GM12878 (cell line): ENCODE measurements around the gene DBN1. TPM values are rescaled to one million over a fixed set of nuclear protein-coding genes. Genes with fewer than 3 reads are reported as not detected.

ENCODE experiments used
- BCL11A ChIP-seq: IDR thresholded peaks from 2 replicates; pipeline ENCODE4 v1.6.1; 2011; ENCODE audit warnings: low read depth, low read length
- CHD2 ChIP-seq: IDR thresholded peaks from 2 replicates; pipeline ENCODE4 v1.6.1; 2011; ENCODE audit warnings: low read depth, low read length, improper control_type of control experiment, borderline replicate concordance
- MEF2A ChIP-seq: IDR thresholded peaks from 2 replicates; pipeline ENCODE4 v1.6.1; 2011; ENCODE audit warnings: low read depth, mild to moderate bottlenecking, low read length, moderate library complexity; ENCODE audit not compliant: insufficient read depth
- MEF2B ChIP-seq: fragments of 450-650 bp; IDR thresholded peaks from 2 replicates; pipeline ENCODE4 v1.6.1; 2018; ENCODE audit warnings: mild to moderate bottlenecking, moderate library complexity; ENCODE audit not compliant: partially characterized antibody, poor library complexity, severe bottlenecking
- PKNOX1 ChIP-seq: fragments of 450-650 bp; IDR thresholded peaks from 2 replicates; pipeline ENCODE4 v1.6.1; 2016; ENCODE audit warnings: mild to moderate bottlenecking
- POLR2A ChIP-seq: IDR thresholded peaks from 2 replicates; pipeline ENCODE4 v1.6.1; 2011; ENCODE audit warnings: low read depth, mild to moderate bottlenecking, low read length
- POLR2AphosphoS2 ChIP-seq: IDR thresholded peaks from 2 replicates; pipeline ENCODE4 v1.6.1; 2011; ENCODE audit warnings: low read depth, mild to moderate bottlenecking, low read length, improper control_type of control experiment, moderate library complexity
- SPI1 ChIP-seq: IDR thresholded peaks from 2 replicates; pipeline ENCODE4 v1.6.1; 2011; ENCODE audit warnings: low read depth, mild to moderate bottlenecking, low read length, moderate library complexity, borderline replicate concordance; ENCODE audit not compliant: insufficient read depth
- SREBF2 ChIP-seq: IDR thresholded peaks from 2 replicates; pipeline ENCODE4 v1.6.1; 2012; ENCODE audit warnings: mild to moderate bottlenecking, low read length
- TCF7 ChIP-seq: IDR thresholded peaks from 2 replicates; pipeline ENCODE4 v1.6.1; 2014; ENCODE audit warnings: antibody characterized with exemption, borderline replicate concordance
- USF1 ChIP-seq: IDR thresholded peaks from 2 replicates; pipeline ENCODE4 v1.6.1; 2011; ENCODE audit warnings: borderline replicate concordance, low read depth, mild to moderate bottlenecking, moderate library complexity, mixed read lengths, low read length; ENCODE audit not compliant: insufficient read depth; ENCODE audit errors: extremely low read length
- polyA plus RNA-seq, 11 experiments: library from polyadenylated mRNA; depleted of rRNA in 4 of 11; unstranded in 6 of 11; stranded (reverse) in 5 of 11; fragments of >200 nt; fragmentation: Nextera tagmentation in 4 of 11; fragmentation: Illumina TruSeq in 1 of 11; extraction: Ambion mirVana in 4 of 11; extraction: Trizol in 1 of 11; gene quantifications; 1 replicate in 1 of 11; 2 replicates in 10 of 11; pipeline versions ENCODE4 v1.2.1 to v1.2.3, GENCODE V29; 2011 to 2016; ENCODE audit warnings: inconsistent platforms in 2 of 11, missing spikeins in 2 of 11, low read depth in 1 of 11
- total RNA-seq, 4 experiments: library from RNA; depleted of rRNA in 3 of 4; stranded (reverse); fragments of >200 nt in 3 of 4; fragmentation: Illumina TruSeq in 1 of 4; extraction: Trizol in 1 of 4; gene quantifications; 2 replicates each; pipeline versions ENCODE4 v1.2.1 to v1.2.3, GENCODE V29; 2013 to 2021
- TF ChIP-seq, protein P1 (sequence below): fragments of 450-650 bp; IDR thresholded peaks from 2 replicates; pipeline ENCODE4 v1.6.1; 2016; ENCODE audit warnings: mild to moderate bottlenecking, moderate library complexity, borderline replicate concordance
- TF ChIP-seq, protein P2 (sequence below): fragments of 450-650 bp; formaldehyde crosslinking; IDR thresholded peaks from 2 replicates; pipeline ENCODE4 v1.4.0; 2022; ENCODE audit warnings: mild to moderate bottlenecking, moderate library complexity

Gene DBN1
- total and polyA plus RNA-seq, 10 of the 15 experiments (the other 5 are each of a cell fraction or from before 2014, with no cell fraction given): 0.18 to 81.0 (median 27.9) TPM

DNA sequence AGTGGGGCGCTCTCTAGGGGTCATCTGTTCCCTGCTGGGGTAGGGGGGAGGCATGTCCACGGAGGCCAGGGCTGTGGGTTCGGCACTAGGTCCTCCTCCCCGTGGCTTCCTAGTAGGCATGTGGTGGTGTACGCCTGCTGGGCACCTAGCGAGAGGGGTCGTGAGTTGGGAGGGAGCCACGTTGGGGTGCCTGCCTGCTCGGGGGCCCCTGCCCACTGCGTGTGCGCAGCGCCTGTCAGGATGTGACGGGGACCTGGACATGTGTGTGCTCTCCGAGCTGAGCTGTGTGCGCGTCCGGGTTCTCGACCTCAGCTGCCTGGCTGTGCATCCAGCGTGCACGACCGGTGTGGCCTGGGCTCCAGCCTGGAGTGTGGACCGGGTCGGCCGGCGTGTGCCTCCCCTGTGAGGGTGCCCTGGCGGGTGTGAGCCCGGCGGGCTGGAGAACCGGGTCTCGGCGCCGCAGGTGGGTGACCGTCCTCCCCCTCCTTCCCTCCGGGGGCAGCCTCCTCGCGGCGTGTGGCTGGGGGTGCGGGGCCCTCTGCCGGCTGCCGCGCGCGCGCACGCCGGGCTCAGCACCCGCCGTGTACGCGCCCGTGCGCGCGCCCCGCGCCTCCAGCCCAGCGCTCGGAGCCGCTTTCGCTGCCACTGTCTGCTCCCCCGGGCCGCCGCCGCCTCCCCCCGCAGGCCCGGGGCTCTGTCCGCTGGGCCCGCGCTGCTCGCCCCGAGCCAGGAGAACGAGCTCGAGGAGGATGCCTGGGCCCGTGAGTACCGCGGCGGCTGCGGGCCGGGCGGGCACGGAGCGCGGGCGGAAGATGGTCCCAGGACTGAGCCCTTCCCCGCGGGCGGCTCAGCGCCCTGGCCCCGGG lies 27.0 kb downstream of the DBN1 start, which contains the start of gene PRR7 (continued):
- TF ChIP-seq, protein P1, sequence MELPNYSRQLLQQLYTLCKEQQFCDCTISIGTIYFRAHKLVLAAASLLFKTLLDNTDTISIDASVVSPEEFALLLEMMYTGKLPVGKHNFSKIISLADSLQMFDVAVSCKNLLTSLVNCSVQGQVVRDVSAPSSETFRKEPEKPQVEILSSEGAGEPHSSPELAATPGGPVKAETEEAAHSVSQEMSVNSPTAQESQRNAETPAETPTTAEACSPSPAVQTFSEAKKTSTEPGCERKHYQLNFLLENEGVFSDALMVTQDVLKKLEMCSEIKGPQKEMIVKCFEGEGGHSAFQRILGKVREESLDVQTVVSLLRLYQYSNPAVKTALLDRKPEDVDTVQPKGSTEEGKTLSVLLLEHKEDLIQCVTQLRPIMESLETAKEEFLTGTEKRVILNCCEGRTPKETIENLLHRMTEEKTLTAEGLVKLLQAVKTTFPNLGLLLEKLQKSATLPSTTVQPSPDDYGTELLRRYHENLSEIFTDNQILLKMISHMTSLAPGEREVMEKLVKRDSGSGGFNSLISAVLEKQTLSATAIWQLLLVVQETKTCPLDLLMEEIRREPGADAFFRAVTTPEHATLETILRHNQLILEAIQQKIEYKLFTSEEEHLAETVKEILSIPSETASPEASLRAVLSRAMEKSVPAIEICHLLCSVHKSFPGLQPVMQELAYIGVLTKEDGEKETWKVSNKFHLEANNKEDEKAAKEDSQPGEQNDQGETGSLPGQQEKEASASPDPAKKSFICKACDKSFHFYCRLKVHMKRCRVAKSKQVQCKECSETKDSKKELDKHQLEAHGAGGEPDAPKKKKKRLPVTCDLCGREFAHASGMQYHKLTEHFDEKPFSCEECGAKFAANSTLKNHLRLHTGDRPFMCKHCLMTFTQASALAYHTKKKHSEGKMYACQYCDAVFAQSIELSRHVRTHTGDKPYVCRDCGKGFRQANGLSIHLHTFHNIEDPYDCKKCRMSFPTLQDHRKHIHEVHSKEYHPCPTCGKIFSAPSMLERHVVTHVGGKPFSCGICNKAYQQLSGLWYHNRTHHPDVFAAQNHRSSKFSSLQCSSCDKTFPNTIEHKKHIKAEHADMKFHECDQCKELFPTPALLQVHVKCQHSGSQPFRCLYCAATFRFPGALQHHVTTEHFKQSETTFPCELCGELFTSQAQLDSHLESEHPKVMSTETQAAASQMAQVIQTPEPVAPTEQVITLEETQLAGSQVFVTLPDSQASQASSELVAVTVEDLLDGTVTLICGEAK: no peak
- TF ChIP-seq TCF7: no peak
- TF ChIP-seq BCL11A: no peak
- TF ChIP-seq CHD2: no peak
- TF ChIP-seq PKNOX1: peak; percentile 36; the same call in 1 of the 2 replicates
- no peak; the same call in 1 of the 2 replicates for TF ChIP-seq POLR2AphosphoS2
- TF ChIP-seq USF1: no peak
- no peak for TF ChIP-seq SREBF2
- TF ChIP-seq POLR2A: no peak
- no peak for TF ChIP-seq SPI1
- 0 out of 2 replicates have a peak, but pooled peaks have one; percentile 8 for TF ChIP-seq MEF2A
- TF ChIP-seq MEF2B: no peak
- TF ChIP-seq, protein P2, sequence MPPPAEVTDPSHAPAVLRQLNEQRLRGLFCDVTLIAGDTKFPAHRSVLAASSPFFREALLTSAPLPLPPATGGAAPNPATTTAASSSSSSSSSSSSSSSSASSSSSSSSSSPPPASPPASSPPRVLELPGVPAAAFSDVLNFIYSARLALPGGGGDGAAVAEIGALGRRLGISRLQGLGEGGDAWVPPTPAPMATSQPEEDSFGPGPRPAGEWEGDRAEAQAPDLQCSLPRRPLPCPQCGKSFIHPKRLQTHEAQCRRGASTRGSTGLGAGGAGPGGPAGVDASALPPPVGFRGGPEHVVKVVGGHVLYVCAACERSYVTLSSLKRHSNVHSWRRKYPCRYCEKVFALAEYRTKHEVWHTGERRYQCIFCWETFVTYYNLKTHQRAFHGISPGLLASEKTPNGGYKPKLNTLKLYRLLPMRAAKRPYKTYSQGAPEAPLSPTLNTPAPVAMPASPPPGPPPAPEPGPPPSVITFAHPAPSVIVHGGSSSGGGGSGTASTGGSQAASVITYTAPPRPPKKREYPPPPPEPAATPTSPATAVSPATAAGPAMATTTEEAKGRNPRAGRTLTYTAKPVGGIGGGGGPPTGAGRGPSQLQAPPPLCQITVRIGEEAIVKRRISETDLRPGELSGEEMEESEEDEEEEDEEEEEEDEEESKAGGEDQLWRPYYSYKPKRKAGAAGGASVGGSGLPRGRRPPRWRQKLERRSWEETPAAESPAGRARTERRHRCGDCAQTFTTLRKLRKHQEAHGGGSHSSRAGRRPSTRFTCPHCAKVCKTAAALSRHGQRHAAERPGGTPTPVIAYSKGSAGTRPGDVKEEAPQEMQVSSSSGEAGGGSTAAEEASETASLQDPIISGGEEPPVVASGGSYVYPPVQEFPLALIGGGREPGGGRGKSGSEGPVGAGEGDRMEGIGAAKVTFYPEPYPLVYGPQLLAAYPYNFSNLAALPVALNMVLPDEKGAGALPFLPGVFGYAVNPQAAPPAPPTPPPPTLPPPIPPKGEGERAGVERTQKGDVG (CRISPR knock-in tag): no peak
